Measurements from ENCODE around the gene FAM133A.
A peak's percentile ranks its signal among the peaks of the same experiment; 100 is the strongest.

FAM133A gene

GRCh38 chrX:93673869-93674271, at the start of gene FAM133A:
Gene FAM133A (plus strand): TSS chrX:93674206. CDS start chrX:93709420, 35,214 bp downstream.
- TF ChIP-seq CTCF (IDR thresholded peaks at IDR 0.05; ENCODE audit: low read depth, low read length): no peak
- no peak for DNase-seq (ENCODE audit: extremely low read depth, low read depth)

GRCh38 chrX:93637591-93637990, 36.4 kb upstream of the FAM133A start:
- no peak for TF ChIP-seq CTCF (IDR thresholded peaks at IDR 0.05; ENCODE audit: low read depth, low read length)
- DNase-seq (ENCODE audit: extremely low read depth, low read depth): no peak

- no peak for TF ChIP-seq CTCF (IDR thresholded peaks at IDR 0.05; ENCODE audit: low read depth, low read length)
- DNase-seq (ENCODE audit: extremely low read depth, low read depth): no peak
These were observed 24.6 kb upstream of the FAM133A start for GRCh38 chrX:93649381-93649780.

- TF ChIP-seq CTCF (IDR thresholded peaks at IDR 0.05; ENCODE audit: low read depth, low read length): no peak
- no peak for DNase-seq (ENCODE audit: extremely low read depth, low read depth)
These were observed 13.4 kb upstream of the FAM133A start for GRCh38 chrX:93660575-93660974.

DNA sequence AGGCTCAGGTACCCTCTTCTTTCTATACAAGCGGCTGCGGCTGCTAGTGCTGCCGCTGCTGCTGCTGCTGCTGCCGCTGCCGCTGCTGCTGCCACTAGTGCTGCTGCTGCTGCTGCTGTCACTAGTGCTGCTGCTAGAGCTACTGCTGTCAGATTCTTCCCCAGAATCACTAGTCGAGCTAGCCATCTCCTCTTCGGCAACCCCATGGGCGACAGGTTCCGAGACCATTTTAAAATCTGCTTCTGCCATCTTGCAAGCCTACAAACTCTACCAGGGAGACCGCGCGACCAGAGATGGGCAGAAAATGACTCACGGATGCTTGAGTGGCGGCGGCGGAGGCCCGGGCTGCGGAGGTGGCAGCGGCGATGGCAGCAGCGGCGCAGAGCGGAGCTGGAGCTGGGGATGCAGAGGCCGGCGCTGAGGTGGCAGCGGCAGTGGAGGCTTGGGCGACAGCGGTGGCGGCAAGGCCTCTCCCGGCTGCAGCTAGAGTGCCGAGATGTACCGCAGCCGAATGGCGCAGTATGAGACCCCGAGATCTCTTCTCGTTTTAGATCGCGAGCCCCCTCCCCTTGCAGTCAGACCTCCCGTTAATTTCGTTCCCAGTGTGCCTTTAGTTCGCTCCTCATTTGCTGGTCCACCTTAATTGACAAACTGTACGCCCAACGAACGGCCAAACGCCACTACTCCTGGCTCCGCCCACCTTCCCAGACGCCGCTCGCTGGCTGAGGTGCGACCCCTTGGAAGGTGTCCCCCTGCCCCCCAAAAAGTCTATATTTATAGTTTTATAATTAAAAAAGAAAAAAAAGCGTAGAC, 744 bp upstream of the FAM133A start, which contains the start of gene NAP1L3:
TSS of gene NAP1L3 (minus strand) at position 523 of the 813 bp plus-strand sequence. CDS start at position 249, 274 bp downstream.
- peak; percentile 24 for DNase-seq (ENCODE audit: extremely low read depth, low read depth)
- no peak for TF ChIP-seq CTCF (IDR thresholded peaks at IDR 0.05; ENCODE audit: low read depth, low read length)

GRCh38 chrX:93695981-93696380, 22.0 kb downstream of the FAM133A start:
- no peak for DNase-seq (ENCODE audit: extremely low read depth, low read depth)
- TF ChIP-seq CTCF (IDR thresholded peaks at IDR 0.05; ENCODE audit: low read depth, low read length): no peak

- no peak for DNase-seq (ENCODE audit: extremely low read depth, low read depth)
- no peak for TF ChIP-seq CTCF (IDR thresholded peaks at IDR 0.05; ENCODE audit: low read depth, low read length)
These were observed 29.7 kb downstream of the FAM133A start for GRCh38 chrX:93703701-93704100.
